Caco-2 (cell line): ENCODE data around the gene LIPC. TPM values are rescaled to one million over a fixed set of nuclear protein-coding genes. Genes with fewer than 3 reads are reported as not detected.

Experiments used
- BruUV-seq: library from RNA; stranded (reverse); fragments of 400-500 nt; replicated peaks from 2 replicates; lab custom pipeline; 2021; lab: Mats Ljungman, UMichigan
- CTCF ChIA-PET: fragments of 300-600 bp; sonication (Branson Sonifier 250); formaldehyde crosslinking; loops from one replicate; lab custom pipeline; 2022; ENCODE audit warnings: antibody characterized with exemption; lab: Charles Lee
- POLR2A ChIA-PET: fragments of 300-600 bp; sonication (Branson Sonifier 250); formaldehyde crosslinking; loops from one replicate; lab custom pipeline; 2022; ENCODE audit warnings: antibody characterized with exemption; lab: Charles Lee
- DNase-seq, 2 experiments: peaks; one replicate each; pipeline versions ENCODE4 v3.0.0 to v3.0.0-alpha.2; 2020 to 2022
- H3K27me3 ChIP-seq: replicated peaks from 2 replicates; pipeline ENCODE4 v1.6.0; 2011; ENCODE audit warnings: low read length; ENCODE audit not compliant: control insufficient read depth, insufficient read depth
- H3K36me3 ChIP-seq: 2 replicates; pipeline ENCODE4 v1.5.1; 2011; ENCODE audit warnings: low read length; ENCODE audit not compliant: control insufficient read depth, insufficient read depth
- H3K4me1 ChIP-seq: fragments of 250-450 bp; sonication (Bioruptor Pico); 2 replicates; pipeline ENCODE4 v1.5.1; 2020; ENCODE audit warnings: mild to moderate bottlenecking
- H3K4me3 ChIP-seq: 2 replicates; pipeline ENCODE4 v1.5.1; 2011; ENCODE audit warnings: low read depth, mild to moderate bottlenecking, control low read depth, low read length
- H3K9me3 ChIP-seq: fragments of 250-450 bp; sonication (Bioruptor Pico); 2 replicates; pipeline ENCODE4 v1.5.1; 2020; ENCODE audit warnings: mild to moderate bottlenecking, moderate library complexity
- H3K27ac Mint-ChIP-seq: one replicate; pipeline ENCODE4 v1.8.0; 2022; ENCODE audit warnings: mixed read lengths; ENCODE audit not compliant: unreplicated experiment
- H3K27me3 Mint-ChIP-seq: one replicate; pipeline ENCODE4 v1.8.0; 2022; ENCODE audit warnings: mixed read lengths; ENCODE audit not compliant: insufficient read depth, unreplicated experiment
- H3K36me3 Mint-ChIP-seq: one replicate; pipeline ENCODE4 v1.8.0; 2022; ENCODE audit warnings: mild to moderate bottlenecking, mixed read lengths; ENCODE audit not compliant: insufficient read depth, unreplicated experiment
- H3K4me1 Mint-ChIP-seq: one replicate; pipeline ENCODE4 v1.8.0; 2022; ENCODE audit warnings: low read depth, mixed read lengths; ENCODE audit not compliant: unreplicated experiment
- H3K4me3 Mint-ChIP-seq: one replicate; pipeline ENCODE4 v1.8.0; 2022; ENCODE audit warnings: mild to moderate bottlenecking, moderate library complexity, mixed read lengths; ENCODE audit not compliant: unreplicated experiment
- H3K9me3 Mint-ChIP-seq: one replicate; pipeline ENCODE4 v1.8.0; 2022; ENCODE audit warnings: mixed read lengths; ENCODE audit not compliant: unreplicated experiment
- CTCF ChIP-seq, 2 experiments: fragments of 200-600 bp in 1 of 2; IDR thresholded peaks; 1 replicate in 1 of 2; 2 replicates in 1 of 2; pipeline versions ENCODE4 v1.5.1 to v1.8.0; 2011 to 2022; ENCODE audit warnings: antibody characterized with exemption in 1 of 2, control low read depth in 1 of 2, inconsistent platforms in 1 of 2, low read depth in 1 of 2, low read length in 1 of 2, mild to moderate bottlenecking in 1 of 2, moderate library complexity in 1 of 2; ENCODE audit not compliant: insufficient read depth in 1 of 2, severe bottlenecking in 1 of 2, unreplicated experiment in 1 of 2
- intact Hi-C: fragments of 100-400 bp; cut with micrococcal nuclease; formaldehyde crosslinking; loops from one replicate; pipeline ENCODE4 v1.10.0; 2022; ENCODE audit not compliant: unreplicated experiment
- total RNA-seq: library from RNA; stranded (reverse); gene quantifications from 2 replicates; pipeline ENCODE4 v1.2.3, GENCODE V29; 2022

The LIPC gene
- total RNA-seq, 1 experiment from 2014 or later = 17.6 TPM

GRCh38 chr15:58486062-58486461, 54.3 kb downstream of the LIPC start:
- peaks cover 30% of the 10 kb centered on the region for H3K4me1 Mint-ChIP-seq
- H3K27me3 Mint-ChIP-seq = no peaks in the 10 kb centered on the region
- Histone ChIP-seq H3K9me3 (peaks cover 10% of the 10 kb centered on the region; the same call in 1 of the 2 replicates), H3K4me1 (peaks cover 7% of the 10 kb centered on the region), H3K4me3 (no peak overlapping the region), H3K36me3 (no peaks in the 10 kb centered on the region), H3K27me3 (no peaks in the 10 kb centered on the region)
- no peaks in the 10 kb centered on the region for H3K9me3 Mint-ChIP-seq
- BruUV-seq = no TSS peak
- TF ChIP-seq CTCF (IDR thresholded peaks at IDR 0.05; ENCODE audit: insufficient read depth in 1 of 2, low read depth in 1 of 2, low read length in 1 of 2, severe bottlenecking in 1 of 2, unreplicated experiment in 1 of 2) = no peak
- ChIA-PET CTCF (no interaction called here), POLR2A (no interaction called here)
- H3K36me3 Mint-ChIP-seq = no peaks in the 10 kb centered on the region
- DNase-seq = no peak
- intact Hi-C loops = no loop called here
- no peak overlapping the region for H3K27ac Mint-ChIP-seq
- no peak overlapping the region for H3K4me3 Mint-ChIP-seq

- H3K9me3 Mint-ChIP-seq = no peaks in the 10 kb centered on the region
- H3K27ac Mint-ChIP-seq = no peak overlapping the region
- CTCF ChIA-PET = no interaction called here
- BruUV-seq = no TSS peak
- POLR2A ChIA-PET = no interaction called here
- intact Hi-C loops = no loop called here
- H3K4me3 ChIP-seq = no peak overlapping the region
- H3K27me3 ChIP-seq = no peaks in the 10 kb centered on the region
- no peak overlapping the region for H3K4me3 Mint-ChIP-seq
- peaks cover 10% of the 10 kb centered on the region; the same call in 1 of the 2 replicates for H3K9me3 ChIP-seq
- TF ChIP-seq CTCF (IDR thresholded peaks at IDR 0.05; ENCODE audit: insufficient read depth in 1 of 2, low read depth in 1 of 2, low read length in 1 of 2, severe bottlenecking in 1 of 2, unreplicated experiment in 1 of 2) = no peak
- H3K36me3 ChIP-seq = no peaks in the 10 kb centered on the region
- H3K4me1 ChIP-seq = peaks cover 7% of the 10 kb centered on the region
- DNase-seq = no peak
- H3K27me3 Mint-ChIP-seq = no peaks in the 10 kb centered on the region
- no peaks in the 10 kb centered on the region for H3K36me3 Mint-ChIP-seq
- peaks cover 30% of the 10 kb centered on the region for H3K4me1 Mint-ChIP-seq
Observed at GRCh38 chr15:58486564-58486963, 54.8 kb downstream of the LIPC start.

GRCh38 chr15:58487041-58487723, 55.4 kb downstream of the LIPC start:
- Mint-ChIP-seq H3K4me1 (peaks cover 30% of the 10 kb centered on the region), H3K27me3 (no peaks in the 10 kb centered on the region), H3K27ac (no peak overlapping the region), H3K36me3 (no peaks in the 10 kb centered on the region), H3K4me3 (no peak overlapping the region), H3K9me3 (no peaks in the 10 kb centered on the region)
- Histone ChIP-seq H3K9me3 (peaks cover 10% of the 10 kb centered on the region; the same call in 1 of the 2 replicates), H3K4me3 (no peak overlapping the region), H3K36me3 (no peaks in the 10 kb centered on the region), H3K4me1 (peaks cover 7% of the 10 kb centered on the region), H3K27me3 (no peaks in the 10 kb centered on the region)
- BruUV-seq = no TSS peak
- TF ChIP-seq CTCF (IDR thresholded peaks at IDR 0.05; ENCODE audit: insufficient read depth in 1 of 2, low read depth in 1 of 2, low read length in 1 of 2, severe bottlenecking in 1 of 2, unreplicated experiment in 1 of 2) = no peak
- ChIA-PET CTCF (no interaction called here), POLR2A (no interaction called here)
- intact Hi-C loops = no loop called here
- DNase-seq = no peak
